CD14-positive monocyte (primary cell): ENCODE data around the gene ANKAR. TPM values are rescaled to one million over a fixed set of nuclear protein-coding genes. Genes with fewer than 3 reads are reported as not detected.

Experiments
- DNase-seq, 3 donors: peaks; one replicate each; pipeline ENCODE4 v3.0.0-alpha.2; 2011 to 2022
- H2AFZ ChIP-seq: 2 replicates; pipeline ENCODE4 v1.6.0; 2012; ENCODE audit warnings: mild to moderate bottlenecking, low read depth, low read length, inconsistent platforms; ENCODE audit not compliant: insufficient read depth, poor library complexity, severe bottlenecking
- H3K27ac ChIP-seq, 2 donors: 1 replicate in 1 of 2; 2 replicates in 1 of 2; pipeline ENCODE4 v1.5.1; 2012 to 2013; ENCODE audit warnings: low read length in 2 of 2, control low read depth in 1 of 2, inconsistent platforms in 1 of 2, low read depth in 1 of 2, mild to moderate bottlenecking in 1 of 2
- H3K27me3 ChIP-seq, 2 donors: one replicate each; pipeline versions ENCODE4 v1.6.0 to v1.6.1; 2011 to 2013; ENCODE audit warnings: low read length in 2 of 2; ENCODE audit not compliant: control insufficient read depth in 2 of 2, insufficient read depth in 2 of 2
- H3K36me3 ChIP-seq, 2 donors: replicated peaks in 1 of 2; 1 replicate in 1 of 2; 2 replicates in 1 of 2; pipeline versions ENCODE4 v1.5.1 to v1.6.1; 2012 to 2013; ENCODE audit warnings: low read length in 2 of 2, control low read depth in 1 of 2, inconsistent platforms in 1 of 2, mild to moderate bottlenecking in 1 of 2; ENCODE audit not compliant: insufficient read depth in 2 of 2, control insufficient read depth in 1 of 2
- H3K4me1 ChIP-seq, 2 donors: 1 replicate in 1 of 2; 2 replicates in 1 of 2; pipeline versions ENCODE4 v1.5.1 to v1.6.1; 2012 to 2013; ENCODE audit warnings: low read length in 2 of 2, control low read depth in 1 of 2, inconsistent platforms in 1 of 2, mild to moderate bottlenecking in 1 of 2, moderate library complexity in 1 of 2; ENCODE audit not compliant: insufficient read depth in 2 of 2, control insufficient read depth in 1 of 2
- H3K4me2 ChIP-seq: replicated peaks from 2 replicates; pipeline ENCODE3; 2012; ENCODE audit warnings: low read length, moderate library complexity, mild to moderate bottlenecking; ENCODE audit not compliant: poor library complexity, severe bottlenecking; ENCODE audit errors: extremely low read depth
- H3K4me3 ChIP-seq, 3 experiments: fragments of 200-600 bp in 1 of 3; sonication (generic) in 1 of 3; replicated peaks in 1 of 3; 1 replicate in 2 of 3; 2 replicates in 1 of 3; pipeline ENCODE4 v1.5.1; 2011 to 2013; ENCODE audit warnings: low read length in 3 of 3, mild to moderate bottlenecking in 3 of 3, control low read depth in 2 of 3, low read depth in 2 of 3, inconsistent platforms in 1 of 3, moderate library complexity in 1 of 3
- H3K79me2 ChIP-seq: 2 replicates; pipeline ENCODE4 v1.6.0; 2012; ENCODE audit warnings: mild to moderate bottlenecking, control low read depth, inconsistent platforms, low read length, moderate library complexity; ENCODE audit not compliant: insufficient read depth
- H3K9ac ChIP-seq: 2 replicates; pipeline ENCODE4 v1.6.0; 2017; ENCODE audit warnings: low read length, mild to moderate bottlenecking; ENCODE audit not compliant: insufficient read depth, poor library complexity, severe bottlenecking
- H3K9me3 ChIP-seq, 2 donors: replicated peaks in 1 of 2; 1 replicate in 1 of 2; 2 replicates in 1 of 2; pipeline versions ENCODE4 v1.5.1 to v1.6.1; 2012 to 2013; ENCODE audit warnings: low read length in 2 of 2, control low read depth in 1 of 2; ENCODE audit not compliant: control insufficient read depth in 1 of 2, insufficient read depth in 1 of 2
- H4K20me1 ChIP-seq: 2 replicates; pipeline ENCODE4 v1.6.0; 2012; ENCODE audit warnings: mild to moderate bottlenecking, low read length, control low read depth, moderate library complexity; ENCODE audit not compliant: insufficient read depth
- H3K27ac Mint-ChIP-seq, 7 donors: one replicate each; pipeline ENCODE4 v1.8.0; 2020; ENCODE audit warnings: mild to moderate bottlenecking in 7 of 7, mixed read lengths in 7 of 7, moderate library complexity in 6 of 7, inconsistent platforms in 2 of 7
- H3K27me3 Mint-ChIP-seq, 3 donors: one replicate each; pipeline ENCODE4 v1.8.0; 2021 to 2022; ENCODE audit warnings: low read depth in 3 of 3, mild to moderate bottlenecking in 3 of 3, mixed read lengths in 3 of 3, moderate library complexity in 3 of 3, inconsistent platforms in 1 of 3
- H3K36me3 Mint-ChIP-seq, 2 donors: one replicate each; pipeline ENCODE4 v1.8.0; 2020; ENCODE audit warnings: mixed read lengths in 2 of 2, inconsistent platforms in 1 of 2, mild to moderate bottlenecking in 1 of 2
- H3K4me1 Mint-ChIP-seq: one replicate; pipeline ENCODE4 v1.8.0; 2020; ENCODE audit warnings: mild to moderate bottlenecking, mixed read lengths
- H3K4me3 Mint-ChIP-seq, 2 donors: one replicate each; pipeline ENCODE4 v1.8.0; 2020; ENCODE audit warnings: mild to moderate bottlenecking in 2 of 2, mixed read lengths in 2 of 2, moderate library complexity in 1 of 2
- H3K9me3 Mint-ChIP-seq, 7 donors: one replicate each; pipeline ENCODE4 v1.8.0; 2020 to 2022; ENCODE audit warnings: mixed read lengths in 7 of 7, mild to moderate bottlenecking in 6 of 7, moderate library complexity in 6 of 7, inconsistent platforms in 2 of 7
- CTCF ChIP-seq: fragments of 200-600 bp; IDR thresholded peaks from one replicate; pipeline ENCODE4 v1.8.0; 2022; ENCODE audit warnings: antibody characterized with exemption, mild to moderate bottlenecking
- WGBS: methylation state at CpG from one replicate; pipeline ENCODE4 v1.1.5; 2013; ENCODE audit warnings: missing lambda C conversion rate; ENCODE audit not compliant: insufficient coverage; 5-methylcytosine and 5-hydroxymethylcytosine counted together
- intact Hi-C, 2 donors: fragments of 100-400 bp; cut with micrococcal nuclease; formaldehyde crosslinking; loops; one replicate each; pipeline versions ENCODE4 v1.15.0 to v1.15.1; 2023
- polyA plus RNA-seq, 3 donors: library from polyadenylated mRNA; depleted of rRNA in 1 of 3; unstranded in 2 of 3; stranded (reverse) in 1 of 3; fragments of 300-500 nt in 2 of 3; fragments of >200 nt in 1 of 3; fragmentation: Illumina TruSeq in 2 of 3; gene quantifications; 1 replicate in 2 of 3; 2 replicates in 1 of 3; pipeline ENCODE4 v1.2.3, GENCODE V29; 2012 to 2021

Gene ANKAR
- polyA plus RNA-seq, 3 donors = 1.1 to 2.3 (median 1.4) TPM

GRCh38 chr2:189635353-189635752 lies 39.1 kb upstream of the ANKAR start:
- Histone ChIP-seq H2AFZ (no peak overlapping the region), H3K4me1 (no peaks in the 10 kb centered on the region), H3K9me3 (no peaks in the 10 kb centered on the region), H3K27ac (no peak overlapping the region), H3K9ac (no peak overlapping the region), H3K36me3 (no peaks in the 10 kb centered on the region), H3K79me2 (no peaks in the 10 kb centered on the region), H3K4me3 (no peak overlapping the region), H4K20me1 (no peaks in the 10 kb centered on the region), H3K27me3 (no peaks in the 10 kb centered on the region), H3K4me2 (no peak overlapping the region)
- no peak for TF ChIP-seq CTCF
- intact Hi-C loops = no loop called here
- Mint-ChIP-seq H3K9me3 (no peaks in the 10 kb centered on the region), H3K27me3 (no peaks in the 10 kb centered on the region), H3K36me3 (no peaks in the 10 kb centered on the region), H3K4me3 (no peak overlapping the region), H3K4me1 (no peaks in the 10 kb centered on the region), H3K27ac (no peak overlapping the region)
- 95% methylated on average over 2 of the region's 2 CpGs for WGBS
- DNase-seq = no peak

GRCh38 chr2:189638301-189639006 lies 36.0 kb upstream of the ANKAR start:
- no peaks in the 10 kb centered on the region for H3K36me3 Mint-ChIP-seq
- Histone ChIP-seq H4K20me1 (no peaks in the 10 kb centered on the region), H3K27me3 (no peaks in the 10 kb centered on the region), H3K27ac (no peak overlapping the region), H3K36me3 (no peaks in the 10 kb centered on the region), H3K4me3 (no peak overlapping the region), H3K9ac (no peak overlapping the region), H3K4me1 (no peaks in the 10 kb centered on the region), H2AFZ (no peak overlapping the region), H3K79me2 (no peaks in the 10 kb centered on the region), H3K9me3 (no peaks in the 10 kb centered on the region), H3K4me2 (no peak overlapping the region)
- H3K27ac Mint-ChIP-seq = peak overlapping the region in 1 of 7 donors; percentile 20
- no peak for TF ChIP-seq CTCF
- H3K27me3 Mint-ChIP-seq = no peaks in the 10 kb centered on the region
- 100% methylated on average over 1 of the region's 4 CpGs for WGBS
- DNase-seq = no peak
- intact Hi-C loops = no loop called here
- H3K9me3 Mint-ChIP-seq = no peaks in the 10 kb centered on the region
- no peaks in the 10 kb centered on the region for H3K4me1 Mint-ChIP-seq
- no peak overlapping the region for H3K4me3 Mint-ChIP-seq
